ENCODE data around the gene E4F1. TPM values are rescaled to one million over a fixed set of nuclear protein-coding genes. Genes with fewer than 3 reads are reported as not detected.

Gene E4F1
- total RNA-seq, 1 experiment from 2014 or later, result 41.6 TPM

- CTCF ChIA-PET, result interaction anchor here (0.6 kb wide), 1 partner anchor 60 kb away, joined by 3 read pairs; no protein-coding TSS in a partner anchor
- H3K27me3 ChIP-seq (replicated peaks; ENCODE audit: insufficient read depth, low read depth, low read length, poor library complexity), result no peaks in the 10 kb centered on the region
- POLR2A ChIA-PET (ENCODE audit: low non-redundant PET), result no interaction called here
- no peak for DNase-seq (ENCODE audit: low spot score)
- no peak overlapping the region for H3K27ac ChIP-seq (ENCODE audit: low read depth, low read length, poor library complexity, severe bottlenecking)
- peaks cover 32% of the 10 kb centered on the region for H3K36me3 ChIP-seq (ENCODE audit: insufficient read depth, low read length, poor library complexity, severe bottlenecking)
- H3K9me3 ChIP-seq (ENCODE audit: low read depth, low read length, poor library complexity, severe bottlenecking), result no peaks in the 10 kb centered on the region
- intact Hi-C loops (cut with micrococcal nuclease; ENCODE audit: unreplicated experiment), result no loop called here
- no peaks in the 10 kb centered on the region for H3K4me1 ChIP-seq (ENCODE audit: insufficient read depth, low read length, poor library complexity, severe bottlenecking)
- BruUV-seq (replicated peaks), result no TSS peak
- no peak overlapping the region for H3K4me3 ChIP-seq (ENCODE audit: low read depth, low read length, poor library complexity, severe bottlenecking)
- no peak for TF ChIP-seq CTCF (conservative IDR thresholded peaks at IDR 0.05; ENCODE audit: low read depth, low read length)
- TF ChIP-seq EZH2 (IDR thresholded peaks at IDR 0.05; ENCODE audit: borderline replicate concordance, low read depth, low read length, poor library complexity, severe bottlenecking), result no peak
Measured at GRCh38 chr16:2235695-2236336, 12.4 kb downstream of the E4F1 start.

- Histone ChIP-seq H3K9me3 (ENCODE audit: low read depth, low read length, poor library complexity, severe bottlenecking) (no peaks in the 10 kb centered on the region), H3K27me3 (replicated peaks; ENCODE audit: insufficient read depth, low read depth, low read length, poor library complexity) (no peaks in the 10 kb centered on the region), H3K36me3 (ENCODE audit: insufficient read depth, low read length, poor library complexity, severe bottlenecking) (peaks cover 32% of the 10 kb centered on the region), H3K4me3 (ENCODE audit: low read depth, low read length, poor library complexity, severe bottlenecking) (no peak within 1 kb of the TSS), H3K27ac (ENCODE audit: low read depth, low read length, poor library complexity, severe bottlenecking) (no peak within 1 kb of the TSS), H3K4me1 (ENCODE audit: insufficient read depth, low read length, poor library complexity, severe bottlenecking) (no peaks in the 10 kb centered on the region)
- intact Hi-C loops (cut with micrococcal nuclease; ENCODE audit: unreplicated experiment), result no loop called here
- ChIA-PET CTCF (interaction anchor here (0.6 kb wide), 1 partner anchor 60 kb away, joined by 3 read pairs; no protein-coding TSS in a partner anchor), POLR2A (ENCODE audit: low non-redundant PET) (no interaction called here)
- no peak for TF ChIP-seq EZH2 (IDR thresholded peaks at IDR 0.05; ENCODE audit: borderline replicate concordance, low read depth, low read length, poor library complexity, severe bottlenecking)
- TF ChIP-seq CTCF (conservative IDR thresholded peaks at IDR 0.05; ENCODE audit: low read depth, low read length), result no peak
- DNase-seq (ENCODE audit: low spot score), result no peak
- BruUV-seq (replicated peaks), result no TSS peak
Measured at GRCh38 chr16:2236337-2237101, 13.1 kb downstream of the E4F1 start, which contains the start of gene DNASE1L2. DNASE1L2 (plus strand) TSS chr16:2236444; CDS start chr16:2236817, 373 bp downstream.

- no peak for DNase-seq (ENCODE audit: low spot score)
- no peaks in the 10 kb centered on the region for H3K9me3 ChIP-seq (ENCODE audit: low read depth, low read length, poor library complexity, severe bottlenecking)
- H3K36me3 ChIP-seq (ENCODE audit: insufficient read depth, low read length, poor library complexity, severe bottlenecking), result peaks cover 27% of the 10 kb centered on the region
- ChIA-PET CTCF (no interaction called here), POLR2A (ENCODE audit: low non-redundant PET) (no interaction called here)
- H3K4me3 ChIP-seq (ENCODE audit: low read depth, low read length, poor library complexity, severe bottlenecking), result no peak overlapping the region
- no peaks in the 10 kb centered on the region for H3K27me3 ChIP-seq (replicated peaks; ENCODE audit: insufficient read depth, low read depth, low read length, poor library complexity)
- no TSS peak for BruUV-seq (replicated peaks)
- intact Hi-C loops (cut with micrococcal nuclease; ENCODE audit: unreplicated experiment), result no loop called here
- no peaks in the 10 kb centered on the region for H3K4me1 ChIP-seq (ENCODE audit: insufficient read depth, low read length, poor library complexity, severe bottlenecking)
- TF ChIP-seq CTCF (conservative IDR thresholded peaks at IDR 0.05; ENCODE audit: low read depth, low read length) (no peak), EZH2 (IDR thresholded peaks at IDR 0.05; ENCODE audit: borderline replicate concordance, low read depth, low read length, poor library complexity, severe bottlenecking) (no peak)
- no peak overlapping the region for H3K27ac ChIP-seq (ENCODE audit: low read depth, low read length, poor library complexity, severe bottlenecking)
Measured at GRCh38 chr16:2237102-2237482, 13.7 kb downstream of the E4F1 start.
